Keratinocyte (primary cell): ENCODE results near the gene ADRM1. TPM values are rescaled to one million over a fixed set of nuclear protein-coding genes. Genes with fewer than 3 reads are reported as not detected.

ENCODE experiments used
- DNase-seq: peaks from one replicate; pipeline ENCODE4 v3.0.0-alpha.2; 2011; ENCODE audit warnings: low read depth, missing footprints, low spot score
- FAIRE-seq: peaks from 2 replicates; lab custom pipeline; 2011; peaks lifted over from hg19 to GRCh38; lab: Jason Lieb, UNC
- H2AFZ ChIP-seq: 2 replicates; pipeline ENCODE4 v1.6.0; 2012; ENCODE audit warnings: low read length, control low read depth, inconsistent platforms; ENCODE audit not compliant: control insufficient read depth
- H3K27ac ChIP-seq: 2 replicates; pipeline ENCODE4 v1.5.1; 2011; ENCODE audit warnings: low read length; ENCODE audit not compliant: control insufficient read depth, insufficient read depth
- H3K27me3 ChIP-seq: 3 replicates; pipeline ENCODE4 v1.6.0; 2011; ENCODE audit warnings: low read length; ENCODE audit not compliant: control insufficient read depth, insufficient read depth; ENCODE audit errors: extremely low read depth
- H3K36me3 ChIP-seq, 2 experiments: 2 replicates in 1 of 2; 3 replicates in 1 of 2; pipeline ENCODE4 v1.5.1; 2011; ENCODE audit warnings: low read length in 2 of 2, mild to moderate bottlenecking in 1 of 2; ENCODE audit not compliant: control insufficient read depth in 2 of 2, insufficient read depth in 2 of 2; ENCODE audit errors: extremely low read depth in 1 of 2
- H3K4me1 ChIP-seq: 3 replicates; pipeline ENCODE4 v1.5.1; 2011; ENCODE audit warnings: low read length; ENCODE audit not compliant: control insufficient read depth, insufficient read depth; ENCODE audit errors: extremely low read depth
- H3K4me2 ChIP-seq: 3 replicates; pipeline ENCODE4 v1.6.0; 2011; ENCODE audit warnings: low read depth, low read length; ENCODE audit not compliant: control insufficient read depth, insufficient read depth; ENCODE audit errors: extremely low read depth
- H3K4me3 ChIP-seq, 3 experiments: fragments of 200-600 bp in 1 of 3; sonication (generic) in 1 of 3; 2 replicates in 2 of 3; 3 replicates in 1 of 3; pipeline ENCODE4 v1.5.1; 2011 to 2016; ENCODE audit warnings: low read length in 3 of 3, mild to moderate bottlenecking in 3 of 3, control low read depth in 2 of 3, inconsistent platforms in 1 of 3, low read depth in 1 of 3, mixed read lengths in 1 of 3, mixed run types in 1 of 3, moderate library complexity in 1 of 3; ENCODE audit not compliant: control insufficient read depth in 2 of 3, insufficient read depth in 2 of 3; ENCODE audit errors: extremely low read depth in 1 of 3
- H3K79me2 ChIP-seq: 2 replicates; pipeline ENCODE4 v1.6.0; 2012; ENCODE audit warnings: low read length; ENCODE audit not compliant: control insufficient read depth, insufficient read depth
- H3K9ac ChIP-seq: 3 replicates; pipeline ENCODE4 v1.6.0; 2011; ENCODE audit warnings: low read length; ENCODE audit not compliant: control insufficient read depth, insufficient read depth; ENCODE audit errors: extremely low read depth
- H3K9me1 ChIP-seq: 3 replicates; pipeline ENCODE4 v1.6.0; 2011; ENCODE audit warnings: low read length; ENCODE audit not compliant: control insufficient read depth, insufficient read depth; ENCODE audit errors: extremely low read depth
- H3K9me3 ChIP-seq: 2 replicates; pipeline ENCODE4 v1.5.1; 2012; ENCODE audit warnings: low read depth, low read length; ENCODE audit not compliant: control insufficient read depth
- H4K20me1 ChIP-seq: 3 replicates; pipeline ENCODE4 v1.6.0; 2011; ENCODE audit warnings: low read length; ENCODE audit not compliant: control insufficient read depth, insufficient read depth; ENCODE audit errors: extremely low read depth
- CTCF ChIP-seq, 3 experiments: IDR thresholded peaks in 1 of 3; conservative IDR thresholded peaks in 1 of 3; optimal IDR thresholded peaks in 1 of 3; 2 replicates in 2 of 3; 3 replicates in 1 of 3; pipeline versions ENCODE3 to v1.5.1; 2011; ENCODE audit warnings: low read length in 3 of 3, mild to moderate bottlenecking in 3 of 3, moderate library complexity in 2 of 3, control low read depth in 1 of 3, inconsistent platforms in 1 of 3; ENCODE audit not compliant: insufficient read depth in 2 of 3; ENCODE audit errors: extremely low read depth in 1 of 3
- EZH2 ChIP-seq: IDR thresholded peaks from one replicate; pipeline ENCODE4 v1.6.1; 2012; ENCODE audit warnings: inconsistent platforms, mild to moderate bottlenecking, low read length, moderate library complexity
- dilution Hi-C: fragments of 300-500 bp; cut with MboI; formaldehyde crosslinking; loops from one replicate; pipeline ENCODE4 v1.7.0; 2020; ENCODE audit warnings: low sequenced_read_pairs; ENCODE audit not compliant: extremely low pct_ligation_motif_present
- polyA plus RNA-seq, 5 experiments: library from polyadenylated mRNA; depleted of rRNA in 3 of 5; stranded (reverse) in 3 of 5; stranded (forward) in 1 of 5; unstranded in 1 of 5; fragments of >200 nt; gene quantifications; 1 replicate in 1 of 5; 2 replicates in 3 of 5; 3 replicates in 1 of 5; pipeline versions ENCODE4 v1.2.1 to v1.2.3, GENCODE V29; 2011 to 2012; ENCODE audit warnings: missing spikeins in 2 of 5, low read depth in 1 of 5, low replicate concordance in 1 of 5

The ADRM1 gene
- polyA plus RNA-seq, 1 donor (not counting 4 experiments of a cell fraction or from before 2014, with no cell fraction given), result 91.4 TPM

GRCh38 chr20:62310757-62311121 lies 7.9 kb downstream of the ADRM1 start:
- Histone ChIP-seq H2AFZ (no peak overlapping the region), H3K9ac (no peak overlapping the region), H3K4me3 (no peak overlapping the region), H3K4me1 (peaks cover 17% of the 10 kb centered on the region), H3K9me1 (no peaks in the 10 kb centered on the region), H4K20me1 (peaks cover 42% of the 10 kb centered on the region), H3K4me2 (no peak overlapping the region), H3K36me3 (peaks cover 41 to 44% of the 10 kb centered on the region in 2 experiments), H3K27ac (no peak overlapping the region), H3K79me2 (peaks cover 22% of the 10 kb centered on the region), H3K9me3 (no peaks in the 10 kb centered on the region), H3K27me3 (no peaks in the 10 kb centered on the region)
- FAIRE-seq (no peak), DNase-seq (no peak)
- dilution Hi-C loops, result no loop called here
- TF ChIP-seq EZH2, result no peak

GRCh38 chr20:62311150-62311549 lies 8.4 kb downstream of the ADRM1 start:
- H3K27ac ChIP-seq, result no peak overlapping the region

More at GRCh38 chr20:62311150-62311549, 8.4 kb downstream of the ADRM1 start:
- Histone ChIP-seq H4K20me1 (peaks cover 38% of the 10 kb centered on the region), H3K4me3 (no peak overlapping the region), H3K79me2 (peaks cover 18% of the 10 kb centered on the region), H3K27me3 (no peaks in the 10 kb centered on the region), H3K36me3 (peaks cover 44 to 46% of the 10 kb centered on the region in 2 experiments), H2AFZ (no peak overlapping the region), H3K9me3 (no peaks in the 10 kb centered on the region), H3K9me1 (no peaks in the 10 kb centered on the region), H3K4me1 (peaks cover 13% of the 10 kb centered on the region), H3K9ac (no peak overlapping the region), H3K4me2 (no peak overlapping the region)
- DNase-seq, result no peak
- dilution Hi-C loops, result no loop called here
- no peak for TF ChIP-seq CTCF (optimal IDR thresholded peaks at IDR 0.05 in 1 of 3, IDR thresholded peaks at IDR 0.05 in 1 of 3, conservative IDR thresholded peaks at IDR 0.05 in 1 of 3; ENCODE audit: extremely low read depth in 1 of 3, insufficient read depth in 2 of 3, low read length in 3 of 3)
- no peak for TF ChIP-seq EZH2
- no peak for FAIRE-seq
